HG02678 (cell line): Measurements from ENCODE around the gene BAIAP2.

Experiments used
- ATAC-seq: cut with Tn5 transposase; IDR thresholded peaks from one replicate; pipeline ENCODE4 v1.9.1; 2021; ENCODE audit warnings: mild to moderate bottlenecking, moderate library complexity; ENCODE audit not compliant: unreplicated experiment

The BAIAP2 gene

DNA sequence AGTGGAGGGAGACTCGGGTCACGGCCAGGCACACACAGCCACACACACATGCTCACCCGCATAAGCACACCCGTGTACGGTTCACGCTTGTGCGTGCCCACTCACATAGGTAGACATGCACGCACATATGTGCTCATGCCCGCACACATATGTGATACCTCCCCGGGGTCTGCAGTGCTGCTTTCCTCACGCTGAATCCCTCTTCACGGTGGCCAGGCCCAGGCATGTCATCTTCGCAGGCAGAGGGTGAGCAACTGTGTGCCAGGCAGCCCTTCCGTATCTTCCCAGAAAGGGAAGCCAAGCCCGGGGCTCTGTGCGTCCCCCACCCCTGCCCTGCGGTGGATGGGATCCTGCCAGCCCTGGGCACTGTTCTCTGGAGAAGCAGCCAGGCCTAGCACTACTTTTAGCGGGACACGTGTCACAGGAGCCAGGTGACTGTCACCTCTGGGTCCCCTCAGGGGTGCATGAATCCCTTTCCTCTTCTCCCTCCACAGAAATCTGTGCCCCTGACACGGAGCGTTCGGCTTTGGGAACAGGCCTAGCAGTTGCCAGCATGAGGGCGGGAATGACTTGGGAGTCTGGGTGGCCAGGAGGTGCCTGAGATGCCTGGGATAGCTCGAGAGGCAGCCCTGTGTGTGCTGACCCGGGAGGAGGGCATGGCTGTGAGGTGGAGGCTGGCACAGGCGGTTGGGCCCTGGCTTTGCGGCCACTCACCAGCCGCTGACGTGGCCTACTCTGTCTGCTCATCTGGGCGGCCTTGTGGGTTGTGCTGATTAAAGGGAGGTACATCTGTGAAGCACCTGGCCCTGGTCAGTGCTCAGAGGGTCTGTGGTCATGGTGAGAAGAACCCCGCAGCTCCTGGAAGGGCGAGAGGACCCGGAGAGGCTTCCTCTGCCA lies 47.5 kb downstream of the BAIAP2 start:
- ATAC-seq = no peak

DNA sequence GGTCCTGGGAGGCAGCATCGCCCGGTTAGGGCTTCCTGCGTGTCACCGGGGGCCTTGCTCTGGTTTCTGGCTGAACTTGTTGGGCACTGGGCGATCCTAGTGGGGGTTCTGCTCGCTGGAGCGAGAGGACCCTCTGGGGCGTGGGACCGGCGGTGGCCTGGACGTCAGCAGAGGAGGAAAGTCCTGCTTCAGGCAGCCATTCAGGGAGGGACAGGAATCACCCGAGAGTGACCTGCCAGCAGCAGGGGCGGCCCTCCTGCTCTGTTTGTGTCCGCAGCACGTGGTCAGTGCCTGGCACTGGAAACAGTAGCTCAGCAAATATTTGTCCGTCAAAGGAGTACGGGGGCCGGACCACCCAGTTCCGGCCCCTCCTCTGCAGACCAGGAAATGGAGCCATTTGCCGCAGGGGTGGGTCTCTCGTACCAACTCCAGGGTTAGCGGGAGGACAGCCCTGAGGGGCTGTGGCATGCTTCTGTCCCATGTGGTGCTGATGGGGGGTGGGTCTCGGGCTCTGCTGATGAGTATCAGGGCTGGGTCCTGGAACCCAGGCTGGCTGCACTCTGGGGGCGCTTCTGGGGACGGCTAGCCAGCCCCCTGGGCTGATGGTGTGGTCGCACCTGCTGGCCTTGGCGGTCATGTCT lies 48.3 kb downstream of the BAIAP2 start:
- no peak for ATAC-seq

DNA sequence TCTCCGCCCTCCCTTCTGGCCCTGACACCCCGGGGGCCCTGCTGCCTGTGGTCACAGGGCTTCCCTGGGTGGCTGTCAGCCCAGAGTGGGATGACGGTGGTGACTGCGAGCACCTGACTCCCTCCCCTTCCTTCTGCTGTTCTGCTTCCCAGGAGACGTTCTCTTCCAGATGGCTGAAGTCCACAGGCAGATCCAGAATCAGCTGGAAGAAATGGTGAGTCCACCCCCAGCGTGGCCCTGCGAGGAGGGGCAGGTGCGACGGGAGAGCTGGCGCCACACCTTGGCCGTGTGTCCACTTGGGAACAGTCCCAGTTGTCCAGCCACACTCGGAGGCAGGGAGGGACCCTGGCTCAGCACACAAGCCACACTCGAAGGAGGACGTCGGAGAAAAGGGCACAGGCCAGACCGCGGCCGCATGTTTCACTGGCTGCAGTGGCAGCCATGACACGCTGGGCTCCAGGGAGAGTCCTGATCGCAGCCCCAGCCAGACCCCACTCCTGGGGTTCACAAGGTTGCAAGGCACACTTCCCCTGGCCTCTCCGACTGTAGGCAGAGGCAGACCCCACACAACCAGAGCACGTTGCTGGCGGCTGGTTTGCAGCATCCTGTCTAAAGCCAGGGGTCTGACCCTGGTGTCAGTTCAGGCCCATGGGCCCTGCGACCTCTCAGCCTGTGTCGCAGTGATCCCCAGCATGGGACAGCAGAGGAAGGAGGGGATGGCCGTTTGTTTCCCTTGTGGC lies 49.9 kb downstream of the BAIAP2 start:
- ATAC-seq = no peak

DNA sequence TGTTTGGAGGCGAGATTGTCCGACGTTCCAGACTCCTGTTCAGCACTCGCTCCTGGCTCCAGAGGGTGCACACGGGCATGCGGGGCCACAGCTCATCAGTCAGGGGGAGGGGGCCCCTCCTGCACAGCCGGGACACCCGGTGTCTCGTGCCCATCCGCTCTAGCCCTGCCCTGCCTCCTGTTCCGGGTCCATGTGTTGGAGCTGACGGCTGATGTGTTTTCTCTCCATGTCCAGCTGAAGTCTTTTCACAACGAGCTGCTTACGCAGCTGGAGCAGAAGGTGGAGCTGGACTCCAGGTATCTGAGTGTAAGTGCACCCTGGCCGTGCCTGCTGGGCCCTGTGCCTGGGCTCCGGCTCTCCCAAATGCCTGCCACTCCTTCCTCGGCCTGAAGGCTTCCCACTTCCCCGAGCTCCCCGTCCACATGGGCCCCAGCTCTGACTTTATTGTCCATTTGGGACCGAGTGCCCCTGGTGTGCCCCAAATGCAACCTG lies 50.5 kb downstream of the BAIAP2 start:
- ATAC-seq = no peak

DNA sequence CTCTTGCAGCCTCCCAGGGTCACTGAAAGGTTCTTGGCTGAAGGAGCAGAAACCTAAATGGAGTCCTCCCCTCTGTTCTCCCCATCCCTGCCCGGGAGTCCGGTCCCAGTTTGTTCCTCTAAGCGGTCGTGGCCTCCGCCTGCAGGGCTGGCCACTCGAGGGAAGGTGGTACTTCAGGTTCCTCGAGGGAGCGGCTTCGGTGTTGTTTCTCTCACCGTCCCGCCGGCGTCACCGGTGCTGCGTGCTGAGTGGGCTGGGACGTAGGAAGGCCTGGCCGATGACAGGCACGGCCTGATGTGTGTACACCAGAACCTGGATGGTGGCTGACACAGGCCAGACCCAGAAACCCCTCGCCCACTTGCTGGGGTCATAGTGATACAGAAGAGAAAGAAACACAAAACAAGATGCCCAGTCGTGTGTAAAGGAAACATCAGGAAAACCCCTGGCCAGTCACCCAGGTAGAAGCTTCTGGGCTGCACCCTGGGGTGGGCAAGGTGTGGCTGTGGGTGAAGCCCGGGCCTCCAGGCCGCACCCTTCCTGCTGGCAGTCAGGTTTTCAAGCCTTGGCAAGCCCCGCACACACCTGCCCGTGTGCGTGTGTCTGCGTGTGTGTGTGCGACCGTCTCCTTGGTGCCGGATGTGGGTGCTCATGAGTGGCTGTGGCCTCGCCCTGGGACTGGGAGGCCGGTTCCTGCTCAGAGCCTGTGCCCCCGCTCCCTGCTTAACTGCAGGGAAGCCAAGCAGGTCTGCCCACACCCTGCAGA lies 52.0 kb downstream of the BAIAP2 start:
- ATAC-seq = no peak

DNA sequence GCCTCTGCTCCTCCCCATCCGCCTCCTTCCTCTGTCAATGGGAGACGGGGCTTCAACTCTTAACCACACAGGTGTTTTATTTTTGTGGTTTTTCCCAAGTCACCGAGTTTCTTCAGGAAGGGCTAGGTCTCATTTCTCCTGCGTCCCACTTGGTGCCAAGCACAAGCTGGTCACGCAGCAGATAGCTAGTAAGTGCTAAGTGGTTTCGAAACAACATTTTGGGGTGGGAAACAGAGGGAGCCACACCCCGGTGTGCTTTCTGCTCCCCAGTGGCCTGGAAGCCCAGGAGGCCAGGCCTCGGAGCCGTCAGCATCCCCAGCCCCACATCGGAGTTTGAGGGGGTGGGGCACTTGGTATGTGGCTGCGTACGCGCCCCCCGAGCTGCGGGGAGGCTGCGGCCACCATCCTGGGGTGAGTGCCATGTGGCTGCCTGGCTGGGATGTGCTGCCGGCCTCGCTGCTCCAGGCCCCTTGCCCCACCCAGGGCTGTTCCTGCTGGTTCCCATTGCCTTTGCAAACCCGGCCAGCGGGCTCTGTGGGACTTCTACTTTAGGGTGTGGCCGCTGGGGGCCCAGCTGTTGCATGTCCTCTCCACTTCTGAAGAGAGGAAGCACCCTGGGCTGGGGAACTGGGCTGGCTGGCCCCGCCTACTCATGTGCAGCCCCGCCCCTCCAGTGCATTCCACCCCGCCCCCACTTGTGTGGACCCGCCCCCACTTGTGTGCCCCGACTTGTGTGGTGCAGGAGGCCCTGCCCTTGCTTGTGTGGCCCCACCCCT lies 55.6 kb downstream of the BAIAP2 start:
- ATAC-seq = no peak

DNA sequence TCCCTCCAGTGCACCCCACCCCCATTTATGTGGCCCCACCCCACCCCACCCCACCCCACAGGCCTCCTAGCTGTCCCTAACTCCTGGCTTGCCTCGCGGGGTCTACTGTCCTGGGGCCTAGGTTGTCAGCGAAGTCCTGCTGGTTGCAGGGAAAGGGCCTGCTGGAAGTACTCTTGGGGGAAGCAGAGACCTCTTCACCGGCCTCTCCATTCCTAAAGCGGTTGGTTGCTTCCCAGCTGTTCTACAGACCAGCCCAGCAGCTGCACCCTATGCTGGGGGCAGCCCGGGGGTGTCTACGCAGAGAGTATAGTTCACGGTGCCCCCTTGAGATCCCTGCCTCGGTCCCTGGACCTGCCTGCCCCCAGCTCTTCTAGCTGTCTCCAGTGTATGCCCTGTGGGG lies 56.2 kb downstream of the BAIAP2 start:
- no peak for ATAC-seq

DNA sequence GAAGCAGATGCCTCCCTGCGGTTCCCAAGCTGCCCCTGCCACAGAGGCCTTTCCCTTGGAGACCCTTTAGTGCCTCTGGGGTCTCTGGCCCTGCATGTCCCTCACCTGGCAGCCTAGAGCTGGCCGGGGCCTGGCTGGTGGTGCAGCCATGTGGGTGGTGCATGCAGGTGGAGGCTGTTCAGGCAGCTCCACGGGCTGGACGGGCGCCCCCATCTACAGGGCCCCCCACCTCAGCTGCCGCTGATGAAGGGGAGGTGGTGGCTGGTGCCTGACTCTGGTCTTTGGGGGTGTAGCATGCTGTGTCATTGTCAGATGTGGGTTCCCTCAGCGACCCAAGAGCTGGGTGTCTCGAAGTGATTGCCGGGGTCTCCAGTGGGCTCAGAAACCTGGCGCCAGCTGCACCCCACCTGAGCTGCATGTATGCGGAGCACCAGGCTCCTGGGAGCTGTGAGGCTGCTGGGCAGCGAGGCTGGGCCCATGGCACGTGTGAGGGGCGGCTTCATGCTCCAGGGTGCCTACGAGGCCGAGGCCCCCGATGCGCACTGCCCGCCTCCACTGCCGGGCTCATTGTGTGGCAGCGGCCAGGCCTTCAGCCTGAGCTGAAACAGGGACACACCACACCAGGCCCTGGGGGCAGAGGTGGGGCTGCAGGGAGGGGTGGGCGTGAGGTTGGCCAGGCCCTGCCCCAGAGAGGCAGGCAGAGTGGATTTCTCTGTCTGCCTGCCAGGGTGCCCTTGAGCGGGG lies 57.0 kb downstream of the BAIAP2 start:
- ATAC-seq = no peak

DNA sequence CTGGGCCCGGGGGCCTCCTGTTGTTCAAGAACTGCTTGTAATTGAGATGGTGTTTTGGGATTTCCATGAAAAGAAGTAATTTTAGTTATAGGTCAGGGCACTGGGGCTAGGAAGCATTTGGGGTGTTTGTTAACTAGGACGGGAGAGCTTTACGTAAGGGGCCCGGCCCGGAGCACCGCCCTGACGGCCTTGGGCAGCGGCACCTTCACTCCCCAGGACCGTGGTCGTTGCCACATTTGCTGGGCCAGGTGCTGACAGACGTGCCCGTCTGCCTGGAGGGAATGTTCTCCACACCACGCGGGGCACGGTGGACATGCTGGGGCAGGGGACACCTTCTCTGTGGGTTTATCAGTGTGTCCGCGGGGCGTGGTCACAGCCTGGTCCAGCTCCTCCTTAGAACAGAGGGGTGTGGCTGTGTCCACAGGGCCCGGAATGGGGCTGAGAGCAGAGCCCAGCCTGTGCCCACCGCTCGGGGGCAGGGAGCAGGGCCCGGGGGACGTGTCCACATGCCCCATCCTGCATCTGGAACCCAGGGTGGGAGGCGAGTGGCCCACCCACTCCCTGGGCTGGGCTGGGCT lies 57.7 kb downstream of the BAIAP2 start:
- no peak for ATAC-seq

DNA sequence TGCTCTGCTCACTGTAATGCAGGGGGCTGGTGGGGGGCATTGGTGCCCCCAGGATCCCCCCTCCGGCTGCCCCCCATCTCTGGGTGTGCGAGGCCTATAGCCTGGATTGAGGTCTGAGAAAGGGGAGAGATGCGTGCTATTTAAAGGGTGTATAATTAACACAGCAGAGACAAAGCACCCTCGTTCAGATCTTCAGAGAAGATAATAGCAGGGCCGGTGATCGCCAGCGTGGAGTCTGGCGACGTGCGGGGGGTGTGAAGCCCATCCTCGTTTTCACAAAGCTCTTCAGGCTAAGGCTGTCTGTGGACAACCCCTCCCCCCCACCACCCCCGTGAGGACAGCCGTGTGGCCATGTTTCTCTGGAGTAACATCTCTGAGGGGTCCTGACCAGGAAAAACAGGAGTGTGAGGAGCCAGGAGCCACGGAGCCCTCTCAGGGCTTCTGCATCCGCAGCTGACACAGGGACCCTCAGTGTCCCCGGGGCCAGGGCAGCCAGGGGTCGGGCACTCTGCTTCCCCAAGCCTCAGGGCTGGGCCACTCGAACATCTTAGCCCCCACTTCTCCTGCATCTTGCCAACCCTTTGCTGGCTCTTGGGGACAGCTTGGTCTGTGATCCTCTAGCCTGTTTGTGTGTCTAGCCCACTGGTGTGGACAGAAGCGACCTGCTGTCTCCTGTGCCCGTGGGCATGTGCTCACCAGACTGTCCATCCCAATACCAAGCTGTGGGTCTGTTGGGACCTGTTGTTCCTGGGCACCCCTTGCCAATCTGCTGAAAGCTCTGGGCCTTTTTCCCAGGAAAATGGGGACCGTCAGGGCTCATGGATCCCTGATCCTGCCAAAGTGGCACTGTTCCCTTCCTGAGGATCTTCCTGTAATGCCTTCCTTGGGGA lies 58.9 kb downstream of the BAIAP2 start:
- ATAC-seq = no peak

DNA sequence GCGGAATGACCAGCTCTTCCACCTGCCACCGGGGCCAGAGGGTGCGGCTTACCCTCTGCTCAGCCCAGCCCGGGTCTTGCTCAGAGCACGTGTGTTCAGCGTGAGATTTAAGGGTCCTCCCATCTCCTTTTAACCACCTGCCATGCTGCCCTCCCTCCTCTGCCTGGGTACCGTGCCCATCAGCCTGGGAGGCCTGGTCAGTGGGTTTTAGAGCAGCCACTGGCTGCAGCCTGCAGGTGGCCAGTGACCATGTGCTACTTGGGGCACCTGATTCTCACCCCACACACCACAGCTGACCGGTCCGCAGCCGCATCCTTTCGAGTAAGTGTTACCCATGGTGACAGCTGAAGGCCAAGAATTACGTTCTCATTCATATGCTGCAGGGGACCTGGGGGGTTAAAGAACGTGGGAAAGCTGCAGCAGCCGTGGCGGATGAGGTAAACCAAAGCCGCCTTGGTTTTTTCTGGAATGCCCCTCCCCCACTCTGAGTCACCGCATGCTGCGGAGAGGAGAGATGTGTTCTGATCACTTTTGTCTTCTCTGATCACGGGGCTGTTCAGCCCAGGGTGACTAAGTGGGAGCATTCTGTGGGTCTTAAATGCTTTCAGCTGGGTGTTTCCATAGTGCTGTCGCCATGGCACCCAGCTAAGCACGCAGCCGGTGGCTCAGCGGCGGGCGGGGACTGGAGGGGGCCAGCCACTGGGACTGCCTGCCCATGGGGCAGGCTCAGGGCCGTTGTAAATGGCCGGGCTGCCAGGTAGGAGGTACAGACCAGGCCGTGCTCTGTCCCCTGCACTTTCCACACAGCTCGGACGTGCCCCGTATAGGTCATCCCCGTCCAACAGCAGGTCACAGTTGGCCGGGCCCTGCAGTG lies 59.8 kb downstream of the BAIAP2 start:
- ATAC-seq = no peak

DNA sequence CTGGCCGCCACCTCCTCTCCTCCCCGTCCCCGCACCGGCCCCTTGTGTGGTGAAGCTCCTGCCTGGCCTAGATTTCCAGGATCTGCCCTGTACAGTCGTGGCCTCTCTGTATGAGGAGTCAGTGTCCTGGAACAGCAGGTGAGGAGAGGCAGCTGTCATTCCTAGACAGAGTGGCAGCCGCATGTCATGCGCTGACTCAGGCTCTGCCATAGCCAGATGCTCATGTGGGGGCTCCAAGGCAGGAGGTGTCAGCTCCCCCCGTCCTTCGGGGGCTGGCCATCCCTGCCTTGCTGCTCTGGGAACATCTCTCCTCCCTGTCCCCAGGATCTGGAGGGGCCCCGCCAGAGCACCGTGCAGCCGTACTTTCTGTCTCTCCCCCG lies 60.4 kb downstream of the BAIAP2 start:
- ATAC-seq = no peak

DNA sequence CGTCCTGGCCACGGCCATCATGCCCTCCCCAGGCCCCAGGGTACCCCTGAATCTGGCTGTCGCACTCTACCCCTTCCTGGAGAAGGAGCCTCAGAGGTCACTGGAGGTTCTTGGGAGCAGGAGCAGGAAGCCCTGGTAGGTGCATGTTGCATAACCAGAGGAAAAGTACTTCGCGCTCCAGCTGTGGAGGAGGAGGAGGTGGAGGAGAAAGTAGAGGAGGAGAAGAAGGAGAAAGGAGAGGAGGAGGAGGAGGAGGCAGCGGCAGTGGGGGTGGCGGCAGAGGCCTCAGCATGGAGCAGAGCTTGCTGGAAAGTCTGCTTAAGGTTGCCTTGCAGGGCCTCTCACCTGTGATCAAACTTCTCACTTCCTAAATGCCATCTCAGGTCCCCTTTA lies 61.8 kb downstream of the BAIAP2 start:
- no peak for ATAC-seq

DNA sequence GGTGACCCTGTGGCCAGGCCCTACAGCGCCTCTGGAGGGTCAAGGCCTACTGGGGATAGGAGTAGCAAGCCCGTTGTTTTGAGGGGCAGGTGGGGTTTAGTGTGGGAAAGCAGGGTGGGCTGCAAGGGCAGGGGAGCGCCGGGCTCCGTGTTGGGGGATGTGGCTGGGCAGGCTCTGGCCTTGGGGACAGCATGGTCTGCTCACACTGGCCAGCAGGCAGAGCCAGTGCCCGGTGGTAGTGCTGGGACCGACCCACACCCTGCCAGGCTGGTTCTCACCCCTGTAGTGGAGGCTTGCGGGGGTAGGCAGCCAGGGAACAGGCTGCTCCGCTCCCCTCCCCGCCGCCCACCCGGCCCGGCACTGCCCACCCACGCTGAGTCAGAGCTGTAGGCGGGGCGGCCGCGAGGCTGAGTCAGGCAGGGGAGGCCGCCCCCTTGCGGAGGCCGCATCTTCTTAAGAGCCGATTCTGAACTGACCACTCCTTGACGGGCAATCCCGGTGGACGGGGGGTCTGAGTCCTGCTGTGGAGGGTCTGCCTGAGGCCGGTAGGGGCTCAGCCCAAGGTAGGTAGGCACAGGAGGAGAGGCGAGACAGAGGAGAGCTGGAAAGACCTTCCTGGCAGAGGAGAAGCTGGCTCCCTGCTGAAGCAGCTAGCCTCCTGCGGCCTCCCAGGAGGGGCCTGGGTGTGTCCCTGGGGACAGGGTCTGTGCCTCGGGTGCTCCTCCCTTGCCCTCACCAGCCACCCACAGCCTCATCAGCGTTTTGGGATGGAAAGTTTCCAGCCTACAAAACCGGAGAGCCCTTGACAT lies 62.4 kb downstream of the BAIAP2 start:
- ATAC-seq = no peak

DNA sequence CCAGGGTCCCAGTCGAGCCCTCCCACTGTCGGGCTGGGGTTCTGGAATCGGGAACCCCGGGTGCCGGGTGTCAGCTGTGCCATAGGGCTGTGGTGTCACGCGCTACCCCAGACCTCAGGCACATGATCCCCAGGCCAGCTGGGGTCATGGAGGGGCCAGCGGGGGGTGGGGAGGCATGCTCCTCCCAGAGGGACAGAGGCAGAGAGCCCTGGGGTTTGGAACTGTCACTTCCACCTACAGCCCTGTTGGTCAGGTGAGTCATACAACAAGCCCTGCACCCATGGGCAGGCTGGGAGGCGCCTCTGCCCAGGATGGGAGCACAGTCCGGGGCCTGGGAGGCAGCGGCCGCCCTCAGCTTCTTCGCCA lies 63.0 kb downstream of the BAIAP2 start:
- ATAC-seq = no peak

DNA sequence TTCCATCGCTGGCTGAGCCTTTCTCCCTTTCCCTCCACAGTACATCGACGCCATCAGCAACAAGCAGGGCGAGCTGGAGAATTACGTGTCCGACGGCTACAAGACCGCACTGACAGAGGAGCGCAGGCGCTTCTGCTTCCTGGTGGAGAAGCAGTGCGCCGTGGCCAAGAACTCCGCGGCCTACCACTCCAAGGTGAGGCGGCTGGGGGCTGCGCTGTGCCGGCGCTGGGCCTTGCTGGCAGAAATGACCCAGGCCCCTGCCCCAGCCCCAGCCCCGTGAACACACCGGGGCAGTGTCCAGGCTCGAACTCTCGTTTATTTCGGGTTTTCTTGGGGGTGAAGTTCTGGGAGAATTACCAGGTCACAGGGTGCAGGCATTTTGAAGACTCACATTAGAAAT lies 64.9 kb downstream of the BAIAP2 start:
- ATAC-seq = no peak
